A673 (cell line): ENCODE measurements around the gene HMOX2. TPM values are rescaled to one million over a fixed set of nuclear protein-coding genes. Genes with fewer than 3 reads are reported as not detected.

Source experiments
- BruUV-seq: library from RNA; stranded (reverse); fragments of 400-500 nt; replicated peaks from 2 replicates; lab custom pipeline; 2021; lab: Mats Ljungman, UMichigan
- CTCF ChIA-PET: fragments of 300-600 bp; sonication (Branson Sonifier 250); formaldehyde crosslinking; loops from one replicate; lab custom pipeline; 2022; ENCODE audit warnings: antibody characterized with exemption; lab: Charles Lee
- POLR2A ChIA-PET: fragments of 300-600 bp; sonication (Branson Sonifier 250); formaldehyde crosslinking; loops from one replicate; lab custom pipeline; 2022; ENCODE audit warnings: antibody characterized with exemption; ENCODE audit not compliant: low non-redundant PET; lab: Charles Lee
- DNase-seq: peaks from one replicate; pipeline ENCODE4 v3.0.0-alpha.2; 2015; ENCODE audit warnings: low spot score
- H3K27ac ChIP-seq: fragments of 200-600 bp; sonication (generic); 2 replicates; pipeline ENCODE4 v1.5.1; 2016; ENCODE audit warnings: mixed run types, low read depth, mild to moderate bottlenecking, mixed read lengths, antibody characterized with exemption, low read length; ENCODE audit not compliant: poor library complexity, severe bottlenecking
- H3K27me3 ChIP-seq: fragments of 200-600 bp; sonication (generic); replicated peaks from 2 replicates; pipeline ENCODE4 v1.6.1; 2017; ENCODE audit warnings: mixed run types, low read depth, mild to moderate bottlenecking, mixed read lengths, antibody characterized with exemption, low read length; ENCODE audit not compliant: insufficient read depth, poor library complexity
- H3K36me3 ChIP-seq: fragments of 200-600 bp; sonication (generic); 2 replicates; pipeline ENCODE4 v1.6.1; 2016; ENCODE audit warnings: mixed run types, mild to moderate bottlenecking, mixed read lengths, antibody characterized with exemption, low read length; ENCODE audit not compliant: insufficient read depth, poor library complexity, severe bottlenecking
- H3K4me1 ChIP-seq: fragments of 200-600 bp; sonication (generic); 2 replicates; pipeline ENCODE4 v1.6.1; 2017; ENCODE audit warnings: mixed run types, mild to moderate bottlenecking, mixed read lengths, antibody characterized with exemption, low read length; ENCODE audit not compliant: insufficient read depth, poor library complexity, severe bottlenecking
- H3K4me3 ChIP-seq: fragments of 200-600 bp; sonication (generic); 2 replicates; pipeline ENCODE4 v1.5.1; 2016; ENCODE audit warnings: low read depth, mixed run types, mild to moderate bottlenecking, mixed read lengths, low read length; ENCODE audit not compliant: poor library complexity, severe bottlenecking
- H3K9me3 ChIP-seq: fragments of 200-600 bp; sonication (generic); 2 replicates; pipeline ENCODE4 v1.6.1; 2016; ENCODE audit warnings: mixed run types, low read depth, mild to moderate bottlenecking, mixed read lengths, antibody characterized with exemption, low read length; ENCODE audit not compliant: poor library complexity, severe bottlenecking
- CTCF ChIP-seq: fragments of 300-800, 200-600 bp; sonication (generic); conservative IDR thresholded peaks from 2 replicates; pipeline ENCODE4 v1.5.1; 2017; ENCODE audit warnings: low read depth, mild to moderate bottlenecking, antibody characterized with exemption, low read length, moderate library complexity, mixed read lengths
- EZH2 ChIP-seq: fragments of 200-600 bp; sonication (generic); IDR thresholded peaks from 2 replicates; pipeline ENCODE4 v1.6.1; 2017; ENCODE audit warnings: borderline replicate concordance, low read depth, mild to moderate bottlenecking, mixed read lengths, antibody characterized with exemption, low read length; ENCODE audit not compliant: poor library complexity, severe bottlenecking
- intact Hi-C: fragments of 100-400 bp; cut with micrococcal nuclease; formaldehyde crosslinking; loops from one replicate; pipeline ENCODE4 v1.10.0; 2022; ENCODE audit not compliant: unreplicated experiment
- total RNA-seq: library from RNA; stranded (reverse); gene quantifications from 2 replicates; pipeline ENCODE4 v1.2.3, GENCODE V29; 2021

The HMOX2 gene
- total RNA-seq, 1 experiment from 2014 or later, result 63.0 TPM

GRCh38 chr16:4489030-4489429, 12.8 kb downstream of the HMOX2 start:
- Histone ChIP-seq H3K27ac (no peak overlapping the region), H3K4me1 (no peaks in the 10 kb centered on the region), H3K4me3 (no peak overlapping the region), H3K36me3 (peaks cover 10% of the 10 kb centered on the region), H3K27me3 (no peaks in the 10 kb centered on the region), H3K9me3 (no peaks in the 10 kb centered on the region)
- no peak for DNase-seq
- BruUV-seq, result no TSS peak
- ChIA-PET CTCF (no interaction called here), POLR2A (no interaction called here)
- TF ChIP-seq EZH2, result no peak
- no peak for TF ChIP-seq CTCF
- intact Hi-C loops, result no loop called here

GRCh38 chr16:4491898-4492297, 15.7 kb downstream of the HMOX2 start:
- Histone ChIP-seq H3K27ac (no peak overlapping the region), H3K4me1 (peaks cover 5% of the 10 kb centered on the region), H3K4me3 (no peak overlapping the region), H3K27me3 (no peaks in the 10 kb centered on the region), H3K9me3 (no peaks in the 10 kb centered on the region), H3K36me3 (no peaks in the 10 kb centered on the region)
- intact Hi-C loops, result no loop called here
- TF ChIP-seq CTCF (no peak), EZH2 (no peak)
- DNase-seq, result no peak
- POLR2A ChIA-PET, result no interaction called here
- CTCF ChIA-PET, result no interaction called here
- BruUV-seq, result no TSS peak

GRCh38 chr16:4494746-4495490, 18.7 kb downstream of the HMOX2 start:
- no peak overlapping the region for H3K4me3 ChIP-seq
- POLR2A ChIA-PET, result no interaction called here
- peak; percentile 69 for DNase-seq
- H3K27me3 ChIP-seq, result no peaks in the 10 kb centered on the region
- H3K9me3 ChIP-seq, result no peaks in the 10 kb centered on the region
- peaks cover 5% of the 10 kb centered on the region for H3K4me1 ChIP-seq
- CTCF ChIA-PET, result interaction anchor here (0.6 kb wide), 1 partner anchor 9 kb away, joined by 4 read pairs; no protein-coding TSS in a partner anchor
- H3K36me3 ChIP-seq, result no peaks in the 10 kb centered on the region
- TF ChIP-seq EZH2, result no peak
- intact Hi-C loops, result no loop called here
- BruUV-seq, result no TSS peak
- peak overlapping the region; percentile 37 for H3K27ac ChIP-seq
